ENCODE data around the gene NT5DC3. TPM values are rescaled to one million over a fixed set of nuclear protein-coding genes. Genes with fewer than 3 reads are reported as not detected.

The NT5DC3 gene
- total and polyA plus RNA-seq, 2 donors (not counting 3 experiments of a cell fraction or from before 2014, with no cell fraction given) = 1.5 to 6.7 TPM

- CTCF ChIA-PET = no interaction called here
- Histone ChIP-seq H2AFZ (ENCODE audit: low read depth, low read length) (no peak overlapping the region), H3K36me3 (ENCODE audit: control insufficient read depth in 2 of 2, extremely low read depth in 1 of 2, insufficient read depth in 2 of 2, low read length in 2 of 2) (no peaks in the 10 kb centered on the region), H4K20me1 (replicated peaks; ENCODE audit: control insufficient read depth, extremely low read depth, insufficient read depth, low read length) (no peaks in the 10 kb centered on the region), H3K79me2 (ENCODE audit: control insufficient read depth, insufficient read depth, low read length) (no peaks in the 10 kb centered on the region), H3K9me3 (replicated peaks; ENCODE audit: control insufficient read depth, insufficient read depth, low read length) (no peaks in the 10 kb centered on the region), H3K27me3 (ENCODE audit: control insufficient read depth in 2 of 2, insufficient read depth in 2 of 2, low read length in 2 of 2) (no peaks in the 10 kb centered on the region), H3K4me1 (ENCODE audit: control insufficient read depth, extremely low read depth, insufficient read depth, low read length) (no peaks in the 10 kb centered on the region), H3K27ac (ENCODE audit: insufficient read depth, low read depth, low read length) (no peak overlapping the region), H3K9me1 (replicated peaks; ENCODE audit: control insufficient read depth, extremely low read depth, insufficient read depth, low read length) (no peaks in the 10 kb centered on the region), H3K4me2 (ENCODE audit: insufficient read depth, low read length) (no peak overlapping the region), H3K9ac (replicated peaks; ENCODE audit: extremely low read depth, insufficient read depth, low read length) (no peak overlapping the region), H3K4me3 (replicated peaks in 1 of 3; ENCODE audit: insufficient read depth in 1 of 3, low read depth in 1 of 3, low read length in 3 of 3) (no peak overlapping the region)
- POLR2A ChIA-PET = no interaction called here
- no TSS peak for BruUV-seq (replicated peaks)
- dilution Hi-C loops (cut with MboI; ENCODE audit: extremely low pct_ligation_motif_present, low sequenced_read_pairs) (no loop called here), intact Hi-C loops (cut with micrococcal nuclease) (no loop called here)
- FAIRE-seq = no peak
- DNase-seq (ENCODE audit: low read depth, low spot score) = no peak
- no peak for TF ChIP-seq MAX (IDR thresholded peaks at IDR 0.05; ENCODE audit: insufficient read depth, insufficient read length)
- TF ChIP-seq FOS (IDR thresholded peaks at IDR 0.05; ENCODE audit: borderline replicate concordance, insufficient read depth, low read length) = no peak
- no peak for TF ChIP-seq EZH2 (IDR thresholded peaks at IDR 0.05; ENCODE audit: borderline replicate concordance, low read depth, low read length, severe bottlenecking)
- no peak for TF ChIP-seq POLR2A (IDR thresholded peaks at IDR 0.05; ENCODE audit: low read depth, low read length)
- no peak for TF ChIP-seq GATA2 (IDR thresholded peaks at IDR 0.05; ENCODE audit: insufficient read depth, insufficient read length, low read depth, low read length)
- TF ChIP-seq JUN (IDR thresholded peaks at IDR 0.05; ENCODE audit: borderline replicate concordance, insufficient read depth, insufficient read length, low read depth) = no peak
- TF ChIP-seq CTCF (IDR thresholded peaks at IDR 0.05; ENCODE audit: extremely low read depth in 1 of 2, insufficient read depth in 1 of 2, low read depth in 1 of 2, low read length in 2 of 2) = no peak
- TF ChIP-seq MYC (IDR thresholded peaks at IDR 0.05; ENCODE audit: low read depth, low read length) = no peak
- TF ChIP-seq POLR2AphosphoS5 (IDR thresholded peaks at IDR 0.05; ENCODE audit: insufficient read depth, low read depth, low read length) = no peak
Measured at GRCh38 chr12:103758310-103759089, 82.5 kb downstream of the NT5DC3 start.

Data from endothelial cell of umbilical vein (primary cell).